Type B pancreatic cell (in vitro differentiated cells): ENCODE measurements around the gene LRFN4. TPM values are rescaled to one million over a fixed set of nuclear protein-coding genes. Genes with fewer than 3 reads are reported as not detected.

Source experiments
- DNase-seq: peaks from one replicate; pipeline ENCODE4 v3.0.0; 2021; ENCODE audit warnings: mixed read lengths; ENCODE audit not compliant: unreplicated experiment; ENCODE audit errors: extremely low spot score
- H3K27ac Mint-ChIP-seq: 2 replicates; pipeline ENCODE4 v1.8.0; 2021; ENCODE audit warnings: mild to moderate bottlenecking, mixed read lengths
- H3K27me3 Mint-ChIP-seq: 2 replicates; pipeline ENCODE4 v1.8.0; 2021; ENCODE audit warnings: mixed read lengths
- H3K36me3 Mint-ChIP-seq: 2 replicates; pipeline ENCODE4 v1.8.0; 2021; ENCODE audit warnings: mixed read lengths
- H3K4me1 Mint-ChIP-seq: one replicate; pipeline ENCODE4 v1.8.0; 2021; ENCODE audit warnings: mixed read lengths; ENCODE audit not compliant: unreplicated experiment
- H3K4me3 Mint-ChIP-seq: 2 replicates; pipeline ENCODE4 v1.8.0; 2021; ENCODE audit warnings: mild to moderate bottlenecking, mixed read lengths
- H3K9me3 Mint-ChIP-seq: 2 replicates; pipeline ENCODE4 v1.8.0; 2021; ENCODE audit warnings: mixed read lengths
- total RNA-seq: library from RNA; stranded (reverse); gene quantifications from 2 replicates; pipeline ENCODE4 v1.2.1, GENCODE V29; 2021; ENCODE audit warnings: low replicate concordance
- TF ChIP-seq, protein P1 (sequence below): fragments of 200-600 bp; sonication (generic); conservative IDR thresholded peaks from 2 replicates; pipeline ENCODE4 v1.5.0; 2021; ENCODE audit warnings: antibody characterized with exemption, mild to moderate bottlenecking

Gene LRFN4
- total RNA-seq, 1 donor from 2014 or later: 28.5 TPM

DNA sequence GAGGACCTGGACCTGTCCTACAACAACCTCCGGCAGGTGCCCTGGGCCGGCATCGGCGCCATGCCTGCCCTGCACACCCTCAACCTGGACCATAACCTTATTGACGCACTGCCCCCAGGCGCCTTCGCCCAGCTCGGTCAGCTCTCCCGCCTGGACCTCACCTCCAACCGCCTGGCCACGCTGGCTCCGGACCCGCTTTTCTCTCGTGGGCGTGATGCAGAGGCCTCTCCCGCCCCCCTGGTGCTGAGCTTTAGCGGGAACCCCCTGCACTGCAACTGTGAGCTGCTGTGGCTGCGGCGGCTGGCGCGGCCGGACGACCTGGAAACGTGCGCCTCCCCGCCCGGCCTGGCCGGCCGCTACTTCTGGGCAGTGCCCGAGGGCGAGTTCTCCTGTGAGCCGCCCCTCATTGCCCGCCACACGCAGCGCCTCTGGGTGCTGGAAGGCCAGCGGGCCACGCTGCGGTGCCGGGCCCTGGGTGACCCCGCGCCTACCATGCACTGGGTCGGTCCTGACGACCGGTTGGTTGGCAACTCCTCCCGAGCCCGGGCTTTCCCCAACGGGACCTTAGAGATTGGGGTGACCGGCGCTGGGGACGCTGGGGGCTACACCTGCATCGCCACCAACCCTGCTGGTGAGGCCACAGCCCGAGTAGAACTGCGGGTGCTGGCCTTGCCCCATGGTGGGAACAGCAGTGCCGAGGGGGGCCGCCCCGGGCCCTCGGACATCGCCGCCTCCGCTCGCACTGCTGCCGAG lies 1.5 kb downstream of the LRFN4 start:
- peak overlapping the region; percentile 45 for H3K4me3 Mint-ChIP-seq
- H3K27ac Mint-ChIP-seq: no peak overlapping the region
- no peaks in the 10 kb centered on the region for H3K9me3 Mint-ChIP-seq
- no peak for DNase-seq
- no peaks in the 10 kb centered on the region for H3K36me3 Mint-ChIP-seq
- TF ChIP-seq, protein P1, sequence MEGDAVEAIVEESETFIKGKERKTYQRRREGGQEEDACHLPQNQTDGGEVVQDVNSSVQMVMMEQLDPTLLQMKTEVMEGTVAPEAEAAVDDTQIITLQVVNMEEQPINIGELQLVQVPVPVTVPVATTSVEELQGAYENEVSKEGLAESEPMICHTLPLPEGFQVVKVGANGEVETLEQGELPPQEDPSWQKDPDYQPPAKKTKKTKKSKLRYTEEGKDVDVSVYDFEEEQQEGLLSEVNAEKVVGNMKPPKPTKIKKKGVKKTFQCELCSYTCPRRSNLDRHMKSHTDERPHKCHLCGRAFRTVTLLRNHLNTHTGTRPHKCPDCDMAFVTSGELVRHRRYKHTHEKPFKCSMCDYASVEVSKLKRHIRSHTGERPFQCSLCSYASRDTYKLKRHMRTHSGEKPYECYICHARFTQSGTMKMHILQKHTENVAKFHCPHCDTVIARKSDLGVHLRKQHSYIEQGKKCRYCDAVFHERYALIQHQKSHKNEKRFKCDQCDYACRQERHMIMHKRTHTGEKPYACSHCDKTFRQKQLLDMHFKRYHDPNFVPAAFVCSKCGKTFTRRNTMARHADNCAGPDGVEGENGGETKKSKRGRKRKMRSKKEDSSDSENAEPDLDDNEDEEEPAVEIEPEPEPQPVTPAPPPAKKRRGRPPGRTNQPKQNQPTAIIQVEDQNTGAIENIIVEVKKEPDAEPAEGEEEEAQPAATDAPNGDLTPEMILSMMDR: no peak
- H3K4me1 Mint-ChIP-seq: peaks cover 6% of the 10 kb centered on the region
- H3K27me3 Mint-ChIP-seq: no peaks in the 10 kb centered on the region

DNA sequence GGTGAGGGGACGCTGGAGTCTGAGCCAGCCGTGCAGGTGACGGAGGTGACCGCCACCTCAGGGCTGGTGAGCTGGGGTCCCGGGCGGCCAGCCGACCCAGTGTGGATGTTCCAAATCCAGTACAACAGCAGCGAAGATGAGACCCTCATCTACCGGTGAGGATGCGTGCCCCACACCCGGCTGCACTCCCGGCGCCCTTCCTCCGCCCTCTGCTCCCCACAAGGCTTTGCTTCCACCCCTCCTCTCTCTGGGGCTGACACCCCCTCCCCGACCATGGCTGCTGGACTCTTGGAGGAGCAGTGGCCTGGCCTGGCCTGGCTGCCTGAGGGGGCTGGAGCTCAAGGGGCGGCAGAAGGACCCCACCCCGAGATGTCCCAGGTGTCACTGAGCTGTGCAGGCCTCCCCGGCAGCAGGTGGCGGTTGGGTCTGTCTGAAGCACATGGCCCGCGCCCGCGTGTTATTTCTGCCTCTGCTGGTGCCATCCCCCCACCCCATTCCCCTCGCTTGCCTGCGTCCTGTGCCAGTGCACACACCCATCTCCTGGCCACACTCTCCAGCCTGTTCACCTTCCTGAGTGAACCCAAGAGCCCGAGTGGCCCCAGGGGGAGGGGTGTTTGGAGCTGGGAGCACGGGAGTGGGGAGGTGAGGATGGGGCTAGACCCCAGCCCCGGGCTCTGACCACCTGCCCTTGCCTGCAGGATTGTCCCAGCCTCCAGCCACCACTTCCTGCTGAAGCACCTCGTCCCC lies 2.2 kb downstream of the LRFN4 start:
- no peak overlapping the region for H3K27ac Mint-ChIP-seq
- TF ChIP-seq, protein P1: no peak
- no peaks in the 10 kb centered on the region for H3K9me3 Mint-ChIP-seq
- DNase-seq: no peak
- H3K36me3 Mint-ChIP-seq: no peaks in the 10 kb centered on the region
- H3K4me3 Mint-ChIP-seq: no peak overlapping the region
- no peaks in the 10 kb centered on the region for H3K27me3 Mint-ChIP-seq
- peaks cover 6% of the 10 kb centered on the region for H3K4me1 Mint-ChIP-seq

DNA sequence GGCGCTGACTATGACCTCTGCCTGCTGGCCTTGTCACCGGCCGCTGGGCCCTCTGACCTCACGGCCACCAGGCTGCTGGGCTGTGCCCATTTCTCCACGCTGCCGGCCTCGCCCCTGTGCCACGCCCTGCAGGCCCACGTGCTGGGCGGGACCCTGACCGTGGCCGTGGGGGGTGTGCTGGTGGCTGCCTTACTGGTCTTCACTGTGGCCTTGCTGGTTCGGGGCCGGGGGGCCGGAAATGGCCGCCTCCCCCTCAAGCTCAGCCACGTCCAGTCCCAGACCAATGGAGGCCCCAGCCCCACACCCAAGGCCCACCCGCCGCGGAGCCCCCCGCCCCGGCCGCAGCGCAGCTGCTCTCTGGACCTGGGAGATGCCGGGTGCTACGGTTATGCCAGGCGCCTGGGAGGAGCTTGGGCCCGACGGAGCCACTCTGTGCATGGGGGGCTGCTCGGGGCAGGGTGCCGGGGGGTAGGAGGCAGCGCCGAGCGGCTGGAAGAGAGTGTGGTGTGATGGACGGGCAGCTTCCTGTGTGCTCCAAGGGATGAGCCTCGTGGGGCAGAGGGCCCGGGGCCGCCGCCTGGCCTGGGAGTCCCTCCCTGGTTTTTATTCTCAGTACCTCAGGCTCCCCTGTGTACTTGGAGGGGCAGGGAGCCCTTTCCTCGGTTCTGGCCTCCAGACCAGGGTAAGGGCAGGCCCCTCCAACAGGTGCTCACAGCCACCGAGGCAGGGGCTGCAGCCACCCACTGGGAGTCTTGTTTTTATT lies 3.0 kb downstream of the LRFN4 start:
- Mint-ChIP-seq H3K36me3 (no peaks in the 10 kb centered on the region), H3K27me3 (no peaks in the 10 kb centered on the region), H3K27ac (no peak overlapping the region), H3K9me3 (no peaks in the 10 kb centered on the region), H3K4me1 (peaks cover 6% of the 10 kb centered on the region), H3K4me3 (no peak overlapping the region)
- DNase-seq: no peak
- TF ChIP-seq, protein P1: no peak

DNA sequence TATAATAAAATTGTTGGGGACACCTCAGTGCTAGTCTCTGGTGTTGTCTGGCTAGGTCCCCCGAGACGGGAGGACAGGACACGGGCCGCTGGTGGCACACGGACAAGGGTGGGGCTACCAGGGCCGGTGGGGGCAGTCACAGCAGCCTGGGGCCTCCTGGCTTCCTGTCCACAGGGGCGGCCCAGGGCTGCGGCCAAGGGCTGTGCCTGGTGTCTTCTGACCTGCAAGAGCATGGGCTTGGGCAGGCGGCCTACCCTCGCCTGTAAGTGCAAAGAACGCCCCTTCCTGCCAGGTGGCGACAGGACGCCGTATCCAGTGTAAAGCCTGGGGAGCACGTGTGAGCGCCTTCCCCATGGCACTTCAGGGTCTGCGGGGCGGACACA lies 3.6 kb downstream of the LRFN4 start:
- Mint-ChIP-seq H3K9me3 (no peaks in the 10 kb centered on the region), H3K36me3 (no peaks in the 10 kb centered on the region), H3K4me1 (peaks cover 5% of the 10 kb centered on the region), H3K27ac (no peak overlapping the region), H3K4me3 (no peak overlapping the region), H3K27me3 (no peaks in the 10 kb centered on the region)
- DNase-seq: no peak
- TF ChIP-seq, protein P1: no peak

DNA sequence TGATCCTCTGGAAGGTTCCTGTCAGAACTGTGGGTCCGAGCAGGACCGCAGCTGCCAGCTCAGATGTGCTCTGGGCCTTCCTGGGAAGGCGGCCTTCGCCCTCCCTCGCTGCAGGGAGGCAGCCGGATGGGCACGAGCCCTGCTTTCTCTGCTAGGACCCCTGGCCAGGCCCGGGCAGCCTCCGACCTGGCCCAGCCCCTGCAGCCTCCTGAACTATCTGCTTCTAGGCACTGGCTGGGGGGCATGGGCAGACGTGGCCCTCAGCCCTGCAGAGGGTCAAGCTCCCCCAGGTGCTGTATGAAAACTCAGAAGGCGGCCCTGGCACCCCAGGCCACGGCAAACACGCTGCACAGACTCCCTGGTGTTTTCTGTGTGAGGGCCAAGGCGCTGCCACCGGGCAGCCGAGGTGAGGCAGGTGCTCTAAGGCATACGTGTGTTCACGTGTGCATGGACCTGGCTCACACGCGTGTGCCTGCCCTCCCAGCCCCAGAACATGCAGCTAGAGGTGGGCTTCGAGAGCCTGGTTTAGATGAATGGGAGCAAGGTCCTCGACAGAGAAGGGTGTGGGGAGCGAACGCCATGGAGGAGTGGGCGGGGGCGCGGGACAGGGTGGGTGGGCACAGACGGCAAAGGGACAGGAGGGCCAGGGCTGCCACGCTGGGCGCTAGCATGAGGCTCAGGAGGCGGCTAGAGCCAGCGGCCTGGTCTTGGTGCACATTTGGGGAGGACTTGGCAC lies 4.3 kb downstream of the LRFN4 start:
- Mint-ChIP-seq H3K4me3 (no peak overlapping the region), H3K27me3 (no peaks in the 10 kb centered on the region), H3K36me3 (no peaks in the 10 kb centered on the region), H3K27ac (no peak overlapping the region), H3K9me3 (no peaks in the 10 kb centered on the region), H3K4me1 (no peaks in the 10 kb centered on the region)
- TF ChIP-seq, protein P1: no peak
- no peak for DNase-seq
